ENCODE data around the gene NUPR1.
"Not testable (repeated sequence)": the region's sequence is repeated elsewhere in the genome, so short reads cannot be mapped to it uniquely, and the experiment has no call there.

The NUPR1 gene

DNA sequence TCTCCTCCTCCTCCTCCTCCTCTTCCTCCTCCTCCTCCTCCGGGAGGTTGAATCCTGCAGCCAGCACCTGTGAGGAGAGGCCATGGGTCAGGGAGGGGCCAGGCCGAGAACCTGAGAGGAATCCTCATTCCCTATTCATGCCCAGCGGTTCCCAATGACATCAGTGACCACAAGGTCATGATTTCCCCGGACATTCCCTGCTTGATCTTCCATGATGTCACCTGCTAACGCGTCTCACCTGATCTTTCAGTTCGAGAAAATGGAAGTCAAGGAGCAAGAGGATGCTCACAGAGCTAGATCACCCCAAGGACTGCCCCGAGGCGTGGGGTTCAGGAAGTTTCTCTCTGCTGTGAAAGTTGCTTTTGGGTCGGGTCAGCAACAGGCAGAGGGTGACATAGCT lies 38.9 kb downstream of the NUPR1 start:
- DNase-seq (ENCODE audit: low read depth in 1 of 2, low spot score in 1 of 2) = no peak

DNA sequence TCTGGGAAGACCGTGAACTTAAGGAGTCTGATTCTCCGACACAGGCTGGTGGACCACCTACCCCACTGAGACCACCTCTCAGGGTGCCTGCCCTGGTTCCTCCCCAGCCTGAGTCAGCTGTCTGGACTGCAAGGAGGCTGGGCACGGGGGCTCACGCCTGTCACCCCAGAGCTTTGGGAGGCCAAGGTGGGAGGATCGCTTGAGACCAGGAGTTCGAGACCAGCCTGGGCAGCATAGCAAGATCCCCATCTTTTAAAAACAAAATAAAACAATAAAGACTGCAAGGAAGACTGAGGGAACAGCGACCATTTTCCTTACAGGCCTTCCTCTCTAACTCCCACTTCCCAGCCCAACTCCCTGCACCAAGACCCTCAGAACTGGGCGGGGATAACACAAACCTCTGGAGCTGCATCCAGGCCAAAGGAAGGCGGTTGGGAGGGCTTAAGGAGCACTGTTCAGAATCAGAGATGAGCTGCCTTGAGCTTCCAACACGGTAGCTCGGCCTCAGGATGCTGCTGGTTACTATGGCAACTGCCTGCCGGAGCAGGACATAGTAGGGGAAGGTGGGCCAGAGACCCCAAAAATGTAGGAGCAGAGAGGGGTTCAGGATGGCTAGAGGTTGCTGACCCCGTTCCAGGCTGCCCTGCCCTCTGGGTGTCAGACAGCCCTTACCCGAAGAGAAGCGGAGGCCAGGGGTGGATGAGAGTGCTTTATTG lies 40.0 kb downstream of the NUPR1 start:
- no peak for DNase-seq (ENCODE audit: low read depth in 1 of 2, low spot score in 1 of 2)

DNA sequence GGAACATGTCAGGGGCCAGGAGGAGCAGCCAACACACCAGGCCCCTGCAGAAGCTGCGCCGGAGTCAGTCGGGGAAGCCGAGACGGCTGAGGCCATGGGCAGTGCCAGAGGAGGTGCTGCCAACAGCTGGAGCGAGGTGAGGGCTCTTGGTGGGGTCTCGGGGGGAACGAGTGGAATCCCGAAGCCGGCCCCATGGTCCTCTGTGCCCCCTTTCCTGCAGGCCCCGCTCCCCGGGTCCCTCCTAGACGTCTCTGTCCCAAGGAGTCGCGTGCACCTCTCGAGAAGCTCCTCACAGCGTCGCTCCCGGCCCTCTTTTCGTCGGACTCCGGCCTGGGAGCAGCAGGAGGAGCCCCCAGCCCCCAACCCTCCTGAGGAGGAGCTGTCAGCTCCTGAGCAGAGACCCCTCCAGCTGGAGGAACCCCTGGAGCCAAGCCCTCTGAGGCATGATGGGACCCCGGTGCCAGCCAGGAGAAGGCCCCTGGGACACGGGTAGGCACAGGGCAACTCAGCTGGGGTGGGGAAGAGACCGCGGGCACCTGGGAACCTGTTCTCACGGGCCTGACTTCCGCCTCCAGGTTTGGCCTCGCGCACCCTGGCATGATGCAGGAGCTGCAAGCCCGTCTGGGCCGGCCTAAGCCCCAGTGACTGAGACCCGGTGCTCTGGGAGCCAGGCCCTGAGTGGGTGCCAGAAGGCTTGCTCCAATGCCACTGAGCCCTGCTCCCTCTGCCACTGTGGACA lies 40.7 kb downstream of the NUPR1 start:
- DNase-seq (ENCODE audit: low read depth in 1 of 2, low spot score in 1 of 2) = no peak

DNA sequence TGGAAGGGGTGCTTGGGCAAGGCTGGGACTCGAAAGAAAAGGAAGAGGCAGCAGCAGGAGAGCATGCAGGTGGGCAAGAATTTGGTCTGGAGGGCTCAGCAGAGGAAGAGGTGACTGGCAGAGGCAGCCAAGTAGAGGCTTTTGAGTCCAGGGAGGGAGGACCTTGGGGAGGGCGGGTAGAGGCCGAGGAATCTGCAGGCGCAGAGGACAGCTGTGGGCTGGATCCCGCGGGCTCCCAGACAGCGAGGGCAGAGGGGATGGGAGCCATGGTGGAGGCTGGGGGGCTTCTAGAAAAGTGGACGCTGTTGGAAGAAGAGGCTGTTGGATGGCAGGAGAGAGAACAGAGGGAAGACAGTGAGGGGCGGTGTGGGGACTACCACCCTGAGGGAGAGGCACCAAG lies 41.4 kb downstream of the NUPR1 start:
- no peak for DNase-seq (ENCODE audit: low read depth in 1 of 2, low spot score in 1 of 2)

DNA sequence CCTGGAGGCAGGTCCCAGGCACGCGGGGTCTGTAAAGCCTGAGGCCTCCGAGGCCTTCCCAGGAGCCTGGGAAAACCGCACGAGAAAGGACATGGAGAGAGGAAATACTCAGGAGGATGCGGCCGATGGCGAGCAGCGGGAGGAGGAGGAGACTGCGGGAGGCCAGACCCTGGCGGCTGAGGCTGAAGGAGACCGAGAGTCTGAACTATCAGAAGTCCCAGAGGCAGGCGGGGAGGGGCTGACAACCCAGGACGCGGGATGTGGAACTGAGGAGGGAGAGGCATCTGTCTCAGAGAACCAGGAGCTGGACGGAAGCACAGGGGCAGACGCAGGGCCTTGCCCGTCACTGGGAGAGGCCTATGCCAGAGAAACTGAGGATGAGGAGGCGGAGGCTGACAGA lies 41.9 kb downstream of the NUPR1 start:
- no peak for DNase-seq (ENCODE audit: low read depth in 1 of 2, low spot score in 1 of 2)

DNA sequence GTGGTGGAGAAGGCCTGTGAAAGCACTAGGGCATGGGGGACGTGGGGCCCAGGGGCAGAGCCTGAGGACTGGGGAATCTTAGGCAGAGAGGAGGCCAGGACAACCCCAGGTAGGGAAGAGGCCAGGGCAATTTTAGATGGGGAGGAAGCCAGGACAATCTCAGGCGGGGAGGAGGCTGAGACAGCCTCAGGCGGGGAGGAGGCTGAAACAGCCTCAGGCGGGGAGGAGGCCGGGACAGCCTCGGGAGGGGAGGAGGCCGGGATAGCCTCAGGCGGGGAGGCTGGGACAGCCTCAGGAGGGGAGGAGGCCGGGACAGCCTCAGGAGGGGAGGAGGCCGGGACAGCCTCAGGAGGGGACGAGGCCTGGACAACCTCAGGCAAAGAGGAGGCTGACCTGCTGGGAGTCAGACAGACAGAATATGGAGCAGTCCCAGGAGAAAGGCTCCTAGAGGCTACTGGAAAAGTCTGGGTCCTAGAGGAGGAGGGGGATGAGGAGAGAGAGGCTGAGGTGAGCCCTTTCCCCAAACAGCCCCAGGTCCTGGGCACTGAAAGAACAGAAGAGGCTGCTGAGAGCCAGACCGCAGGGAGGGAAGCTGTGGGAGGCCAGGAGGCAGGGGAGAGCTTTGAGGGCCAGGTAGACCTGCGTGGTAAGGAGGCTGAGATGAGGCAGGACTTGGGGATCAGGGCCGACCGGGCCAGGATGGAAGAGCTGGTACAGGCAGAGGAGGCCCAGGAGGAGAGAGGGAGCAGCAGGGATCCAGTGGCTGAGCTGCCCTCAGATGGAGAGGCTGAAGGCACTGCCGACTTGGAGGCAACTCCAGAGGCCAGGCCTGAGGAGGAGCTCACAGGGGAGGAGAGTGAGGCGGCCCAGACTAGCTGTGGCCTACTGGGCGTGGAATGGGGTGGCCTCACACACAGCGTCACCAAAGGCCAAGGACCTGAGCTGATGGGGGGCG lies 42.7 kb downstream of the NUPR1 start:
- no peak for DNase-seq (ENCODE audit: low read depth in 1 of 2, low spot score in 1 of 2)

DNA sequence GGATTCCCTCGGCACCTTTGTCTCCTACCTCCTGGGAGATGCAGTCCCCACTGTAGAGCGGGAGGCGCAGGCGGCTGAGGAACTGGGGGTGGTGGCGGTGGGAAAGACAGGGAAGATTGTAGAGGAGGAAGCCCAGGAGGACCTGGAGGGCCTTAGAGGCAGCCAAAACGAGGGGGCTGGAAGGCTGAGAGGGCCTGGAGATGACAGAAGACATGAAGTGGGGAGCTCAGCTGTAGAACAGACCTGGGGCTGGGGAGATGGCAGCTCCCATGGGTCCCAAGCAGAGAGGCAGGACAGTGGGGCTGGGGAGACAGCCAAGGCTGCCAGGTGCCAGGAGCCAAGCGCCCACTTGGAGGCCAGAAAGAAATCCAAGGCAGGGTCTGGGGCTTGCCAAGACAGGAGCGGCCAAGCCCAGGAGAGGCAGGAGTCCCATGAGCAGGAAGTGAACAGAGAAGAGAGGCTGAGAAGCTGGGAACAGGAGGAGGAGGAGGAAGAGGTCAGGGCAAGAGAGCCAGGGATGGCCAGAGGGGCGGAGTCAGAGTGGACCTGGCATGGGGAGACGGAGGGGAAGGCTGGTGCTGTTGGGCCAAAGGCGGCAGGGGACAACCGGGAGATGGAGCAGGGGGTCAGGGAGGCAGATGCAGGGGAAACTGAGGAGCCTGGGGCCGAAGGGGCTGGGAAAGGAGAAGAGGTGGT lies 43.5 kb downstream of the NUPR1 start:
- no peak for DNase-seq (ENCODE audit: low read depth in 1 of 2, low spot score in 1 of 2)

DNA sequence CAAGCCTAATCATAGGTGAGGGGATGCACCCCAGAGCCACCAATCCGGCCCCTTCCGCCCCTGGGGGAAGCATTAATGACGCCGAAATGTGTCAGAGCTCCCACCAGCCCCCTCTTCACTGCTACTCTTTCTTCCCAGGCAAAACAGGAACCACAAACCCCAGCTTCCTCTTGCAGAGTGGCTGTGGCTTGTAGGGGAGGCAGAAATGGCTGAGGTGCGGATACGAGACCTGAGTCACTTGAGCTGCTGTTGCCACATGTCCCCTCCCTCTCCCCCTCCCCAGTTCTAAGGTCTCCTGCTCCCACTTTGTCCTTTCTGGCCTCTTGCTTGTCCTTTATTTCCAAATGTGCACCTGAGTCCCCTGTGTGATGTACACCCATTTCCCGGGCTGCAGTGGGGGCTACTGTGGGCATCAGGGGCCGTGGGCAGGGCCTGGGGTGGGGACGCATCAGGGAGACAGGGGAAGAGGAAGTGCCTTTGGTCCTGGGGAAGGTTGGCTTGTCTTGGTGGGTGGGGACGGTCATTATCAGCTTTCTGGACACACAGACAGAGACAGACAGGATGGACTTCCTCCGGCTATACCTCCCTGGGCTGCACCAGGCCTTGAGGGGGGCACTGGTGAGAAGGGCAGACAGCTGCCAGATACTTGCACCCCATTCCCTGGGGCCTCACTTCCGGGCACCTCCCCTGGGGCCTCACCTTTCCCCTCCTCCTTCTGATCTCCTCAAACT lies 44.5 kb downstream of the NUPR1 start, which contains the start of gene APOBR:
APOBR (plus strand) TSS at position 523 of the 731 bp plus-strand sequence; CDS start at position 562, 39 bp downstream.
- DNase-seq (ENCODE audit: low read depth in 1 of 2, low spot score in 1 of 2) = peak; percentile 67 to 77

DNA sequence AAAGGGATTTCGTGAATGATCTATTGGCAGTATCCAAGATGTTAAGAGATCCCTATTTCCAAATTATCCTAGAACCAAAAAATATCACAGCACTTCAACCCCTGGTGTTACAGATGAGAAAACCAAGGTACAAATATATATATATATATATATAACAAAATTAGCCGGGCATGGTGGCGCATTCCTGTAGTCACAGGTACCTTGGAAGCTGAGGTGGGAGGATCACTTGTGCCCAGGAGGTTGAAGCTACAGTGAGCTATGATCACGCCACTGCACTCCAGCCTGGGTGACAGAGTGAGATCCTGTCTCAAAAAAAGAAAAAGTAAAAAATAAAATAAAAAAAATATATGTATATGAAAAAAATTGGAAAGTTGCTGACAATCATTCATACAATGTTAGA lies 46.3 kb downstream of the NUPR1 start:
- DNase-seq (ENCODE audit: low read depth in 1 of 2, low spot score in 1 of 2) = no peak

DNA sequence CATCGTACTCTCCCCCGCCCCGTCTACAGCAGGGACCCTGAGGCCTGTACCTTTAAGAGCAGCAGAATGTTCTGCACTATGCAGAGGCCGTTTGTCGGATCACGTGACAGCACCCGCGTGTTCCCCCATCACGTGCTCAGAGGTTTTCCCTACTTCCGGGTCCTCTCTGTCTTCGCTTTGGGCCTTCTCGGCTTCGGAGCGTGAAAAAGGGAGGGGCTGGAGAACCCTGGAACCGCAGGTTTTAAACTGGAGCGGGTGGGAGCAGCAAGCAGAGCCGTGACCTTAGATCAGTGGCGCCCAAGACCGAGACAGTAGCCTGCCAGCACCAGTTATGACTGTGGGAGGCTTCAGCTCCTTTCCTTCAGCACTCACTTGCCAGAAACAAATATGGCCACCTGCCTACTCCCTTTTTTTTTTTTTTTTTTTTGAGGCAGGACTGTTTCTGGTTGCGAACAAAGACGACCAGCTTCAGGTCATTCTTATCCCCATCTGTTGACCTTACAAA lies 46.8 kb downstream of the NUPR1 start, which contains the start of gene CLN3:
CLN3 (minus strand) TSS at position 105 of the 505 bp plus-strand sequence. CDS start 315 bp downstream, outside the sequence.
- peak; percentile 70 to 73 for DNase-seq (ENCODE audit: low read depth in 1 of 2, low spot score in 1 of 2)

DNA sequence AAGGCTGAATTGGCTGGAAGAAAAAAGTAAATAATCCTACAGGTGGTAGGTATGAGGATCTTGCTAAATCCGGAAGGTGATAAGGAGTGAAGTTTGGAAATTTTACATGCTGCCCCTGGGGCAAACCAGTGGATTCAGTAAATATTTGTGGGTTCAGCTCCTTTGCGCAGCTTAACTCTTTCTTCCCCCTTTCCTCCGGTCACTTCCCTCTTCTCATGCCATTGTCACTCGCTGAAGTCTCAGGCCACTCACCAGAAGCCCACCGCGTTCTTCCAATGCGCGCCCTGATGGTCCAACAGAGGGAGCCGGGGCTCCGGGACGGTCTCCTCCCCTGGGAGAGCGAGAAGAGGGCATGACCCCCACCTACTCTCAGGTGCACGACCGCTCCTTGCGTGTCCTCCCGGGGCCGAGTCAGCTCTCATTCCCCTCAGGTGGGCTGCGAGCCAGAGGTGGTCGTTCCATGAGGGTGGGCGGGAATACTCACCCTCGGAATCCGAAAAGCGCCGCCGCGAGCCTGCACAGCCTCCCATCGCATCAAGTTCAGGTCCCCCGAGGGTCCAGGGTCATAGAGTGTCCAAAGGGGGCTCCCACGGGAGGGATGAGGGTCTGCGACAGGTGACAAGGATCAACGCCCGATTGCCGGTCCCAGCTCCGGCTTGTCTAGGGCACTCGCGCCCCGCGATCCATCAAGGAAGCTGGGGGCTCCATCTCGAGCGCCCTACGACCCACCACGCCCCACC lies 47.4 kb downstream of the NUPR1 start:
- no peak for DNase-seq (ENCODE audit: low read depth in 1 of 2, low spot score in 1 of 2)

DNA sequence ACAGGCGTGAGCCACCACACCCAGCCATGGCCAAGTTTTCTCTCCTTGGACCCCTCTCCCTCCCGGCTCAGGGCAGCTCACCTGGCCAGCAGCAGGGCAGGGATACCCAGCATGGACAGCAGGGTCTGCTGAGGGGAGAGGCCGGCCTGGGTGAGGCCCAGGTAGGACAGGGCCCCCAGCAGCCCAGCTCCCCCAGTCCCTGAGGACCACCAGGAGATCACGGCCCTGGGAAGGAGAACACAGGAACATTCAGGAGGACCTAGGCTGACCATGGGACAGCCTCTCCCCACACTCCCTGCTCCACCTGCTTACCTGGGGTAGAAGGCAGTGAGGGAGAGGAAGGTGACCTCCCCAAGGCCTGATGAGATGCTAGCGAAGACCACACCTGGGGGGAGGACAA lies 52.5 kb downstream of the NUPR1 start:
- DNase-seq (ENCODE audit: low read depth in 1 of 2, low spot score in 1 of 2) = no peak

DNA sequence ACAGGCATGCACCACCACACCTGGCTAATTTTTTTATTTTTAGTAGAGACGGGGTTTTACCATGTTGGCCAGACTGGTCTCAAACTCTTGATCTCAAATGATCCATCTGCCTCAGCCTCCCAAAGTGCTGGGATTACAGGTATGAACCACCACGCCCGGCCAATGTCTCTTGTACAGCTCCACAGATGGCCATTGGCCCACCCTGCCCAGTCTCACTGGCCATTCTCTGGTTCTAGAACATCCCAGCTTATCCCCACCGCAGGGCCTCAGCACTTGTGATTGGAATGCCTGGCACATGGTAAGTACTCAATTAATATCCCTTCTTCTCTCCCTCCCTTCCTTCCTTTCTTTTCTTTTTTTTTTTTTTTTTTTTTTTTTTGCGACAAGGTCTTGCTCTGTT lies 55.4 kb downstream of the NUPR1 start:
- not testable (repeated sequence) for DNase-seq (ENCODE audit: low read depth in 1 of 2, low spot score in 1 of 2)

Measured in activated T-helper 1 cell treated with anti-CD3 and anti-CD28 coated beads, Interleukin-2, amount 50 U/mL, for 16 hours (primary cell).